GDM1 (cell line): ENCODE data around the gene FEN1.

Experiments
- DNase-seq: peaks from one replicate; lab custom pipeline; 2025; lab: John Stamatoyannopoulos, UW

Gene FEN1, protein sequence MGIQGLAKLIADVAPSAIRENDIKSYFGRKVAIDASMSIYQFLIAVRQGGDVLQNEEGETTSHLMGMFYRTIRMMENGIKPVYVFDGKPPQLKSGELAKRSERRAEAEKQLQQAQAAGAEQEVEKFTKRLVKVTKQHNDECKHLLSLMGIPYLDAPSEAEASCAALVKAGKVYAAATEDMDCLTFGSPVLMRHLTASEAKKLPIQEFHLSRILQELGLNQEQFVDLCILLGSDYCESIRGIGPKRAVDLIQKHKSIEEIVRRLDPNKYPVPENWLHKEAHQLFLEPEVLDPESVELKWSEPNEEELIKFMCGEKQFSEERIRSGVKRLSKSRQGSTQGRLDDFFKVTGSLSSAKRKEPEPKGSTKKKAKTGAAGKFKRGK

DNA sequence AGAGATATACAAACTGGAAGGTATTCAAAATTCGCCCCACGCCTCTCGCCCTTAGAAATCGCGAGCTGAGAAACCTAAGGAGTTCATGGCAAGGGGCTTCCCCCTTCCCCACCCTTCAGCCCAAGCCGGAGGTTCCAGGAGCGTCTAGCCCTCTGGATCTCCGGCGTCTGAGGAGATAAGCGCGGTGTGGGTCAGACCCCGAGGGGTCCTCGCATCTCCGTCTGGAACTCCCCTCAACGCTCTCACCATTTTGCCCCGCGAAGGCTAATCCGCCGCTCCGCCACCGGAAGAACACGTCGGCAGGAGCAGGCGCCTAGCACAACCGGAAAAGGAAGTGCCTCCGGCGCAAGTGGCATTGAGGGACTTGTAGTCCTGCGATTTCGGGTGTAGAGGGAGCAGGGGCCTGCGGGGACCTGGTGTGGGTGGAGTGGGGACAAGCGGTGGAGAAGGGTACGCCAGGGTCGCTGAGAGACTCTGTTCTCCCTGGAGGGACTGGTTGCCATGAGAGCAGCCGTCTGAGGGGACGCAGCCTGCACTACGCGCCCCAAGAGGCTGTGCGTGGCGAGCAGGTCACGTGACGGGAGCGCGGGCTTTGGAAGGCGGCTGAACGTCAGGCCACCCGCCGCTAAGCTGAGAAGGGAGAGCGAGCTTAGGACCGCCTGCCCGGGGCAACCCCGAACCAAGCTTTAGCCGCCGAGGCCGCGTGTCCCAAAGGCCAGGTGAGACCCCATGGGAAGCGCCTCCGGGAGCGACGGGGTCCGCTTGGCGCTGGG lies at the start of gene FEN1, which contains the start of gene TMEM258:
Gene FEN1 (plus strand): TSS at position 602 of the 773 bp plus-strand sequence. CDS start 2,451 bp downstream, outside the sequence.
Gene TMEM258 (minus strand): TSS at position 290 of the 773 bp plus-strand sequence. CDS start 41 bp downstream, at position 249.
- DNase-seq: peak; percentile 91

DNA sequence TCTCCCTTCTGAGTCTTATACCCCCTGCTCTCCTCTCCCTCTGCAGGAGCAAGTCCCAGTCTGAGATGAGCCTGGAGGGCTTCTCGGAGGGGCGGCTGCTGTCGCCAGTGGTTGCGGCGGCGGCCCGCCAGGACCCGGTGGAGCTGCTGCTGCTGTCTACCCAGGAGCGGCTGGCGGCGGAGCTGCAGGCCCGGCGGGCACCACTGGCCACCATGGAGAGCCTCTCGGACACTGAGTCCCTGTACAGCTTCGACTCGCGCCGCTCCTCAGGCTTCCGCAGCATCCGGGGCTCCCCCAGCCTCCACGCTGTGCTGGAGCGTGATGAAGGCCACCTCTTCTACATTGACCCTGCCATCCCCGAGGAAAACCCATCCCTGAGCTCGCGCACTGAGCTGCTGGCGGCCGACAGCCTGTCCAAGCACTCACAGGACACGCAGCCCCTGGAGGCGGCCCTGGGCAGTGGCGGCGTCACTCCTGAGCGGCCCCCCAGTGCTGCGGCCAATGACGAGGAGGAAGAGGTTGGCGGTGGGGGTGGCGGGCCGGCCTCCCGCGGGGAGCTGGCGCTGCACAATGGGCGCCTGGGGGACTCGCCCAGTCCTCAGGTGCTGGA lies 49.1 kb upstream of the FEN1 start:
- DNase-seq: no peak

DNA sequence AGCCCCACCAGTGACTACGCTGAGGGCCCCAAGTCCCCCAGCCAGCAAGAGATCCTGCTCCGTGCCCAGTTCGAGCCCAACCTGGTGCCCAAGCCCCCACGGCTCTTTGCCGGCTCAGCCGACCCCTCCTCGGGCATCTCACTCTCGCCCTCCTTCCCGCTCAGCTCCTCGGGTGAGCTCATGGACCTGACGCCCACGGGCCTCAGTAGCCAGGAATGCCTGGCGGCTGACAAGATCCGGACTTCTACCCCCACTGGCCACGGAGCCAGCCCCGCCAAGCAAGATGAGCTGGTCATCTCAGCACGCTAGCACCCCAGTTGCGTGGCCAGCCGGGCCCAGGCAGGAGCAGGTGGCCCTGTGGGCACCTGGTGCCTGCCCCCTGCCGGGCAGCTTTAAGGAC lies 48.5 kb upstream of the FEN1 start:
- no peak for DNase-seq

DNA sequence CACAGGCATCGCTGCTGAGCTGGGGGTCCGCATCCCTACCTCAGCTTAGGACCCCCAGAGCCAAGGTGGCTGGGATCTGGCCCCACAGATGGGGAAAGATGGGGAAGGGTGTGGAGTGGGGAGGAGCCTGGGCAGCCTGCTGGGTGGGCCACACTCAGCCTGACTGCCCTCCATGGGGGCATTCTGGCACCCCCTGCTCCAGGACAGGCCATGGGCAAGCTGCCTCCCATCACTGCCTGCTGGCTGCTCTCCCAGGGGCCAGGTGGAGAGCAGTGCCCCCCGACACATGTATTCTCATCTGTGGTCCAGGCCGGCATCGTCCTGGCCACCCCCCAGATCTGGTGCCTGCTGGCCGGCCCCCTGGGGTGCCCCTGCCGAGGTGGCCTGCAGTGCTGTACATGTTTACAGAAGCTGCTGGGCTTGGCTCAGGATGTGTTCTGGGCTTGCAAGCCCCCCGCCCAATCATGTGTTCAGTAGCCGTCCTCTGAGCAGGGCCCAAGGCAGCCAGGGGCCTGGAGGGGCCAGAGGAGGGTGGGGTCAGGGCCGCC lies 48.0 kb upstream of the FEN1 start:
- DNase-seq: no peak

DNA sequence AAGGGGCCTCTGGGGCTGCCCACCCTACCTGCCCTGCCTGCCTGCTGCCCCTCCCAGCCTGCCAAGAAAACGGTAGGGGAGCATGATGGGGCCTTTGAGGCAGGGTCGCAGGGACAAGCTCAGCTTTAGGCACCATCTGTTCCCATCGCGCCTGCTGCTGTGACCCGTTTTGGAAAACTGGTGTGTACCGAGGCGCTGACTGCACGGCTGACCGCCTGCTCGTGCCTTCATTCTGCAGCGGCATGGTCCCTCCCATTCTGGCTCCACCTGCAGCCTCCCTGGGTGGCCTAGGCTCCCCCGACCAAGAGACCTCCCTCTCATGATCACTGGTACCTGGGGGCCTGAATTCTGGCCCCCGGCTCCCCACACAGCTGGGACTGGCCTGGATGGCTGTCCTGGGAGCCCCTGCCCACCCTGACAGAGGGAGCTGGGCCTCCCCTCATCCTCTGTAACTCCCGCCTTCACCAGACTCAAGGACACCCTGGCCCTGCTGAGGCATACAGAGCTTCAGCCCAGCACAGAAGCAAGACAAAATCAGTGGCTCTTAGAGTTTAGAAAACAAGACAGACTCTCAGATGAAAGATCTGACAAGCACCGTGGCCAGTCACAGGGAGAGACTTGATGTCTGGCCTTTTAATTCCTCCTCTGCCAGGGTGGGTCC lies 46.8 kb upstream of the FEN1 start:
- no peak for DNase-seq

DNA sequence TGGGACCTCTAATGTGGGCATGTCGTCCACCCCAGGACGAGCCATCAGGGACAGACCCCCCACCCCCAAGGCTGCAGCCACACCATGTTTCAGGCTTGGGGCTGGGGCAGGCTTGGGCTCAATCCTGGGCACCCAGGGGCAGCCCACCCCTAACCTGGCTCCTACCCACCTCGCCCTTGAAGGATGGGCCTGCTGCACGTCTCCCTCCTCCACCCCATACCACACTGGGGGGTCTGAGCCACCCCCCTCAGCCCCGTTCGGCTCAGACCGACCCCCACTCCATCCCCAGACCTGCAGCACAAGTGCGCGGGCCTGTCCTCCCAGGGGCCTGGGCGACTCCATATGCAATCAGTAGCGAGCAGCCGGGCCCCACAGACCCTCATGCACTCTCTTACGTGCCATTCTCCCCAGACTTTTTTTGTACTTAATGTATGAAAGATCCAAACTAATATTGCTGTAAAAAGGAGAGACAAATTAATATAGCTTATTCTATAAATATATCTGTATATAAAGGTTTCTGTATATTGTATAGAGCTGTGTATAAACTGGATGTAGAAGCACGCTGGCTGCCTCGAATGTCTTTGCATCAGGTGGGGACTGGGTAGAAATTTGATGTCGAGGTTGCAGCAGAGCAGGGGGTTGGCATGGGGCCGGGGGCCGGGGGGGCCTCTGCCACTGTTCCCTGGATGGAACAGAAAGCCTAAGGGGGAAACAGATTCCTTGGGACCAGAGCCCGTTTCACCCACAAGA lies 46.1 kb upstream of the FEN1 start:
- DNase-seq: no peak

DNA sequence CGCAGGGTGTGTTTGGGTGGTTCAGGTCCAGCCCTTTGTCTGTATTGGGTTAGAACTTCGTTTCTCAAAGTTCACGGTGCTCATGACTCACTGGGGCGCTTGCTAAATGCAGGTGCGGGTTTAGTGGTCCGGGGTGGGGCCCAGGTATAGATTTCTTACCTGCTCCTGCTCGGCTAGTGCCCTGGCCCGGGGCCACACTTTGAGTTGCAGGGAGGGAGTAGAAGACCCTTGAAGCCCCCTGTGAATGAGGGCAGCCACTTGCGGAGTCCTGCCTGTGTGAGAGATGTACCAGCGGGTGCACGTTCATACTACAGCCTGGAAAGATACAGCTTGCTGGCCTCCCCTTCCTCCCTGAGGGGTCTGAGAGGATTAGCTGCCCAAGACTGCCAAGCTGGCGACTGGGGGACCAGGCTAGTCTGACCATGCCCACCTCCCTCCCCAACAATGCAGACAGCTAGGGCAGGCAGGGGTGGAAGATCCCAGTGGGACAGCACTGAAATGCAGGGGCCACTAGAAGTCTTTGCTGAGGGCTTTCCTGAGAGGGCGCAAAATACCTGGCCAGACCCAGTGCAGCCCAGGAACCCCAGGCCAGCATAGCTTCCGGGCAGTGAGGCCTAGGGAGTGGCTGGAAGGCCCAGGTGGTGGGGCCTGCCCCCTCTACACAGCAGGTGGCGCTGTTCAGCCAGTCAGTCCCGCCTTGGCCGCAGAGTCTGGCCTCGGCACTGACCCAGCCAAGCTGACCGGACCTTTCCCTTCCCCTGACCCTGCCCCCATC lies 45.3 kb upstream of the FEN1 start:
- DNase-seq: no peak

DNA sequence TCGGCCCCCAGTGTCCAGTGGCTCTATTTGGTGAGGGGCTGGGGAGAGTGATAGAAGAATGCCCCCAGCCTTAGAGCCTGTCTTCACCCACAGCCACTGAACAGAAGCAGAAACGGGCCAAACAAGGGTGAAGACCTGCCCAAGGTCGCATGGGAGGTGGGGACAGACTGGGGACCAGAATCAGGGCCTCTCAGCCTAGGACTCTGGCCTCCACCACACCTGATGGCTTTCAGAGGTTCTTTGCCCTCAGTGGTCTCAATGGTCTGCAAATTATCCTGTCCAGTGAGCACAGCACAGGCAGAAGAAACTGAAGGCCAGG lies 44.8 kb upstream of the FEN1 start:
- no peak for DNase-seq

DNA sequence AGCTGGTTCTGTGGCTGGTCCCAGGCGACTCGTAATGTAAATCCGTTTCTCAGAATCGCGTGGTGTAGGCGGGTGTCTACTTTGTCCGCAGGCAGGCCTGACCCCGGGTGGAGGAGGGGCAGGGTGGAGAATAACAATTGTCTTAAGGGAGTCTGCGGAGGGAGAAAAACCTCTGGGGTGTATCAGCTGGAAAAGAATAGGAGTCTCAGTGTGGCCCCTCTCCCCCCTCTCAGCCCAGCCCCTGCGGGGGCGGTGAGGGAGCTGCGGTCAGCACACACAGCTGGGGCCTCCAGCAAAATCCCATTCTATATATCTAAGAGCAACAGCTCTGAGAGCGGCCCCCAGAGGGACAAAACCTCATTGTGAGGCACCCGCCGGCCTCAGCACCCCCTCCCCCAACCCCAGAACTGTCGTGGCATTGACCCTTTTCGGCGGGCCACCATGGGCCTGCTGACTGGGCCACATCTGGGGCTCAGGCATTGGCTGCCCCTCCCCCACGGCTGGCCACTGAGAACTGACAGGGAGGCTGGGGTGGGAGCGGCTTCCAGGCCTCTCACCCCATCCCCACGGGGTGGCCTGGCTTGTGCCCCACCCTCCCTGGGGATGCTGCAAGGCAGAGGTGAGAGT lies 43.0 kb upstream of the FEN1 start:
- no peak for DNase-seq

DNA sequence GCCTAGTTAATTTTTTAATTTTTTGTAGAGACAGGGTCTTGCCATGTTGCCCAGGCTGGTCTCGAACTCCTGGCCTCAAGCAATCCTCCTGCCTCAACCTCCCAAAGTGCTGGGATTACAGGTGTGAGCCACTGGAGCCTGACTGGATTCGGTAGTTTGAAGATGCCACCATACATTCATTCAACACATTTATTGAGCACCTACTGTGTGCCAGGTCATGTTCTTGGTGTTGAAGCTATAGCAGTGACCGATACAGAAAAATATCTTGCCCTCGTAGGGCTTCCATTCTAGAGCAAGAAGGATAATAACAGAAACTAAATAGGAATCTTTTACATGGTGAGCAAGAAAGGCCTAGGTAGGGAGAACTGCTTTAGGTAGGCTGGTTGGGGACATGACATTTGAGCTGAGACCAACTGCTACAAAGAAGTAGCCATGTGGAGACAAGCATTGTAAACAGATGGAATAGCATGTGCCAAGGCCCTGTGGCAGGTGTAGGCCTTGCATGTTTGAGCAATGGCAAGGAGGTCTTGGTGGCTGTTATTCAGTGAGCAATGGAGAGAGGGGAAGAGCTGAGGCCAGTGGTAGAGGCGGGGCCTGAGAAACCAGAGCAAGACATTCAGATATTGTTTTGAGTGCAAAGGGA lies 42.0 kb upstream of the FEN1 start:
- no peak for DNase-seq

DNA sequence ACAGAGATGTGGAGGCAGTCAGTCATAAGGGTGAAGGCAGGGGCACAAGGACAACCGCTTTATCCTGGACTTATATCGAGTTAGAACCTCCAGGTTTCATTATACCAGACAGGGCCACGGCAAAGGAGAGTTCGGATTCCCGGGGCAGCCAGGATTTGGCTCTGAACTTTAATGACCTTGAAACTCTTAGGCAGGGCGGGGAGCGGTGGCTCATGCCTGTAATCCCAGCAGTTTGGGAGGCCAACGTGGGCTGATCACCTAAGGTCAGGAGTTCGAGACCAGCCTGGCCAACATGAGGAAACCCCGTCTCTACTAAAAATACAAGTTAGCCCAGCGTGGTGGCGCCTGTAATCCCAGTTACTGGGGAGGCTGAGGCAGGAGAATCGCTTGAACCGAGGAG lies 41.3 kb upstream of the FEN1 start:
- no peak for DNase-seq

DNA sequence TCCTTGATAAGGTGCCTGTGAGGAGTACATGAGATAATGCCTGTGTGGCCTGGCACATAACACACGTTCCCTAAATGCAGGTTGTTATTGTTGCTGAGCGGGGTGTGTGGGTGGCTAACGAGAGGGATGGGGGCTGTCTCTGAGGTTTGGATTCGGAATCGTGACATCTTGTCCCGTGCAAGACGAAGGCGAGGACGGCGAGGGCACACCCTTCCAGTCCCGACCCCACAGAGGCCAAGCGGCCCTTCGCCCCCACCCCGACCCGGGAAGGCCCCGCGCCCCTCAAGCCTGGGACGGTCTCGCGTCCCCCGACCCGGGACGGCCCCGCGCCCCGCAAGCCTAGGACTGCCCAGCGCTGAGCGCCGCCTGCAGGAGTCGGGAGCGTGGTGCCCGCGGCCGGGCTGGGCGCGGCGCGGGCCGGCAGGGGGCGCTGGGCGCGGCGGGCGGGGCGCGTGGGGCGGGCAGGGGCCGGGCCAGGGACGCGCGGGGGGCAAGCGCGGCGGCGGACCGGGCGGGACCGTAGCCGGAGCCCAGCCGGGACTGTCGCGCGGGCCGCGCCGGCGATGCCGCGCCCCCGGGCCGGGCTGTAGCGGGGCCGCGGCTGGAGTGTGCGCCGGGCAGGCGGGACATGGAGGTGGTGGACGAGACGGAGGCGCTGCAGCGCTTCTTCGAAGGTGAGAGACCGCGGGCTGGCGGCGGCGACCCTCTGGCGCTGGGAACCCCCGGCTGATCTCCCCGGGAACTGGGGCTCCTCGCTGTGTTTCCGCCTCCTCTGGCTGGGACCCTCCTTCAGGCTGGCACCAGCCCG lies 40.4 kb upstream of the FEN1 start, which contains the start of gene MYRF:
Gene MYRF (plus strand): TSS at position 520 of the 808 bp plus-strand sequence. CDS start 109 bp downstream, at position 629.
- no peak for DNase-seq

DNA sequence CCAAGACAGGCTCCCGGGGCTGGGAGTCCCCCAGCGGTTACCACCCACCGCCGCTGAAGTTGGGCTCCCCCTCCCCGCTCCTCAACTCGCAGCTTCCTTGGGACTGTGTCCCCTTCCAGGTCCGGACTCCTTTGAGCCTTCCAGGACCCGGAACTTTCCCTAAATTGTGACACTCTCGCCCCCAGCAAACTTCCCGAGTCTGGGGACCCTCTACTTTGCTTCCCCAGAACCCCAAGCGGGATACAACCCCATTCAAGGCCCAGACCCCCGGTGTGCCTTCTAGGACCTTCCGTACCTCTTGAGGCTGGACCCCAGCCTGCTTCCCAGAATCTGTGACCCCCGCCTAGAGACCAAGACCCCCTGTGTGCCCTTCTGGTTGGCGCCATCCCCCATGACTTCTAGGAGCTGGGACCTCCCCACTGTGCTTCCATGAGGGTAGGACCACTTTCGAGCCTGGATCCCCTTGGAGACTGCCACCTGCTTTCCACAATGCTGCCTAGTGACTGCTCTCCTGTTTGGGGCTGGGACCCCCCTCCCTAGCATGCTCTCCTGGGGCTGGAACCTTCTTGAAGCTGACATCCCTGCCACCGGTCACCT lies 39.7 kb upstream of the FEN1 start:
- DNase-seq: no peak

DNA sequence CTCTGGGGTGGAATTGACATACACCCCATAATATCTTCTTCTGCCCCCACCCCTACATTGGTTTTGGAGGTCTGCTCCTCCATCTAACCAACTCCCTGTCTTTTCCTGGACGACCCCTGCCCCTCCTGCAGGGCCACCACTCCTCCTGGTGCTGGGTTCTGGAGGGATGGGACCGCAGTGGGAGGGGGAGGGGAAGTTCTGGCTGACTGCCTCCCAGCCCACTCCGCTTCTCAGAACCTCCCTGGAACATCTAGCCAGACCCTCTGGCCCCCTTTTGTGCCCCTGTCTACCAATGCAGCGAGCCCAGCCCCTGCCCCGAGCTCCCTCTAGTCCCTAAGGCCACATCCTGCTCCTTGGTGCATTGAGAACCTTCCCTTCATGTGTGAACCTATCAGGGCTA lies 39.0 kb upstream of the FEN1 start:
- no peak for DNase-seq

DNA sequence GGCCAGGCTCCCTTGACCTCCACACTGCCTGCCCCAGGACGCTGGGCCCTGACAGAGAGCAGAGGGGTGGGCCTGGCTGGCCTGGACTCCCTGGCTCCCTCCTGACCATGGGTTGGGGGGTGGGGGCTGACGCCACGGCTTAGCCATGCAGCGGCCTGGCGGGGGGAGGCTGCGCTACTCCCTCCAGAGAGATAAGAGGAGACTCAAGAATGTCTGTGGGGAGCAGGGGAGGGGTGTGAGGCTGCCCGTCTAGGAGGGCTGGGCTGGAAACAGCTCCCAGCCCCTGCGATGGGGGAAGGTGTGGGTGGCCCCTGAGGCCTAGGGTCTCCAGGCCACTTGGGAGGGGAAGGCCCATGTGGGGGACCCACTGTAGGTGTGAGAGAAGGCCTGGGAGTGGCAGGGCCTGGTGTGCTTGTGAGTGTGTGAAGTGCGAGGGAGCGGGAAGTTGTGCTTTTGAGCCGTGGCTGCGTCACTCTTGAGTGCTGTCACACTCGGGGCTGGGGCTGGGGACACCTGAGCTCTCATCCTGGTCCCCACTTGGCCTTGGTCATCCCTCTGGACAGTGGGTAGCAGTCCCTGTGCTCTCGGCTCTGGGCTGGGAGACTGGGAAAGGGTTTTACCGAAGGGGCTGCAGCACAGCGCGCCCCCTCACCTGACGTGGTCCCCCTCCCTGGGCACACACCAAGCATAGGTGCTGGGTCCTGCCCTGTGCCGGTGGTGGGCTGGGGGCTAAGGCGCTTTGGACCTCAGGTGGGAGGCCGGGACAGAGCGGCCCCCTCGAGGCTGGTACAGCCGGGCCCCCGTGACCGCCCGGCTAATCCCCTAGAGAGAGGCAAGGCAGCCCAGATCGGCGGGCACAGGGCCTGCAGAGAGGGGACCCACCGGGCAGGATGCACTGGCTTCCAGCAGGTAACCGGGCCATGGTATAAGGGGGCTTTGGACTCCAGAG lies 37.9 kb upstream of the FEN1 start:
- no peak for DNase-seq

DNA sequence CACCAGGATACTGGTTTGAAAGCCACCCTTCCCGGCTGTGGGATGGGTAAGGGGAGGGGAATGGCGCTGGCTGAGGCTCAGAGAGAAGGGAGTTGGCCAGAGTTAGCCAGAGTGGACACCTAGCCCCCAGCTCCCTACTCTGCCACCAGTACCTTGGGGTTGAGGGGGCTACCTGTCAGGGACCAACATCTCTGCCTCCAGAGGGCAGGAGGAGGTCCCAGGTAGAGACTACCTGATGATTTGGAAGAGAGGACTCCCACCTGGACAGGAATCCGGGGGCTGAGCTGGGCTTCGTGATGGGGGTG lies 36.6 kb upstream of the FEN1 start:
- DNase-seq: no peak
